GM12874 (cell line): ENCODE data around the gene DYNC1I1.

Experiments
- TF ChIP-seq, protein P1 (sequence below): IDR thresholded peaks from 2 replicates; pipeline ENCODE4 v1.5.1; 2011; ENCODE audit warnings: low read depth, mild to moderate bottlenecking, control low read depth, low read length, moderate library complexity; ENCODE audit not compliant: insufficient read depth

The DYNC1I1 gene

DNA sequence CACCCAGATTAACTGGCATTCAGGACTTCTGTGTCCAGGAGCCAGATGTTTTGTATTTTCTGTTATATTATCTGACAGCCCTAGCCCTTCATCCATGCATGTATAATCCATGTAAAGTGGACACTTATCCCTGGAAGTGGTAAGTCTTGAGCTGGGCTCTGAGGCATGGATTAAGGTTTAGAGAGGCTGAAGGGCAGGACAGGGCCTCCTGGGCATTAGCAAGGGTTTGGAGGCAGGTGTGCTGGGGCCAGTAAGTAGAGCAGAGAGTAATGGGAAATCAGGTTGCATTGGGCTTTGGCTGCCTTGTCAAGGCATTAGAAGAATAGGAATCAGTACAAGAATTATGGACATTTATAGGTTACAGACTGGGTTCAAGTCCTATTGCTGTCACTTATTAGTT lies 138.0 kb downstream of the DYNC1I1 start:
- TF ChIP-seq, protein P1, sequence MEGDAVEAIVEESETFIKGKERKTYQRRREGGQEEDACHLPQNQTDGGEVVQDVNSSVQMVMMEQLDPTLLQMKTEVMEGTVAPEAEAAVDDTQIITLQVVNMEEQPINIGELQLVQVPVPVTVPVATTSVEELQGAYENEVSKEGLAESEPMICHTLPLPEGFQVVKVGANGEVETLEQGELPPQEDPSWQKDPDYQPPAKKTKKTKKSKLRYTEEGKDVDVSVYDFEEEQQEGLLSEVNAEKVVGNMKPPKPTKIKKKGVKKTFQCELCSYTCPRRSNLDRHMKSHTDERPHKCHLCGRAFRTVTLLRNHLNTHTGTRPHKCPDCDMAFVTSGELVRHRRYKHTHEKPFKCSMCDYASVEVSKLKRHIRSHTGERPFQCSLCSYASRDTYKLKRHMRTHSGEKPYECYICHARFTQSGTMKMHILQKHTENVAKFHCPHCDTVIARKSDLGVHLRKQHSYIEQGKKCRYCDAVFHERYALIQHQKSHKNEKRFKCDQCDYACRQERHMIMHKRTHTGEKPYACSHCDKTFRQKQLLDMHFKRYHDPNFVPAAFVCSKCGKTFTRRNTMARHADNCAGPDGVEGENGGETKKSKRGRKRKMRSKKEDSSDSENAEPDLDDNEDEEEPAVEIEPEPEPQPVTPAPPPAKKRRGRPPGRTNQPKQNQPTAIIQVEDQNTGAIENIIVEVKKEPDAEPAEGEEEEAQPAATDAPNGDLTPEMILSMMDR: no peak

DNA sequence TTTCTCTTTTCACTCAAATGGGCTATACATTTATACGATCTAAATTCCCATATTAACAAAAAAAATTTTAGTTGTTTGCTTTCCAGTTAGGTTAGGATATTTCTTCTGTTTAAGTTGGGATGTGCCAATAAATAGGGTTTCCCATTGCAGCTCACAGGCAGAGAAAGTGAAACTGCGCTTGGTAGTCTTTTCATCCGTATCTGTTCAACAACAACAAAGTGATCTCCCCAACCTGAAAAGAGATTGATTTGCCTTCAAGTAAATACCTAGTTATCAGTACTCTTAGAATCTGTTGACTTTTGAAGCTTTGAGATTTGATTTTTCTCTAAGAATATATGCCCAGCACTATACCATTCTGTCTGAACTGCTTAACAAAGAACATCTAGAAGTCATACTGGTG lies 143.4 kb downstream of the DYNC1I1 start:
- TF ChIP-seq, protein P1: no peak

DNA sequence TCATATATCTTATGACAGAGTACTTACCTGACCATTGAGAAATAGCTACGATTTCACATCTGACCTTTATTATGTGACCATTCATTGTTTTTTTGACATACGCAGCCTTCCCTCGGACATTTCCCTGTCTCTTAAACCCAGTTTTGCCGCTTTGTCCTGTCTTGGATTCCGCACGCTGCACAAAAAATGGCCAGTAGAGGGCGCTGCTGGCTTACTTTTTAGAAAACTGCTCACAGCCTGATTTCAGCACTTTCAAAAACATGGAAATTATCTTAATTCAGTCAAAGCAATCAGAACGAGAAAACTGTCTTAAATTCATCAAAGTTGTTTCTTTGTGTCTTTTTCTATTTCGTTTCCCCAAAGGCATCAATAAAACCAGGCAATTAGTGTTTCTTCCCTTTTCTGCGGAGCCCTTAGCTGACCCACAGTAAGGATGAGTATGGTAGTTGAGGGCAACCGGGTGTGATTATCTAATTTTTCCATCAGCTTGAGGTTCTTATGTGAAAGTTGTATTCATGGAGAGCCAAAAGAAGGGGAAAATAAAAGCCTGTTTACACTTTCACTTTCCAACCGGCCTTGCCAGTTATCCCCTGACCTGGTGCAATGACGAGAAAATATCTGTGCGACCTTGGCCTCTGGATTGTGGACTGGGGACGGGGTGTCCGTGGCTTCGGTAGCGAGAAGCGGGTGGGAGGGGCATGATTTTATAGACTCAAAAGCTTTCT lies 144.4 kb downstream of the DYNC1I1 start:
- TF ChIP-seq, protein P1: peak; percentile 69

DNA sequence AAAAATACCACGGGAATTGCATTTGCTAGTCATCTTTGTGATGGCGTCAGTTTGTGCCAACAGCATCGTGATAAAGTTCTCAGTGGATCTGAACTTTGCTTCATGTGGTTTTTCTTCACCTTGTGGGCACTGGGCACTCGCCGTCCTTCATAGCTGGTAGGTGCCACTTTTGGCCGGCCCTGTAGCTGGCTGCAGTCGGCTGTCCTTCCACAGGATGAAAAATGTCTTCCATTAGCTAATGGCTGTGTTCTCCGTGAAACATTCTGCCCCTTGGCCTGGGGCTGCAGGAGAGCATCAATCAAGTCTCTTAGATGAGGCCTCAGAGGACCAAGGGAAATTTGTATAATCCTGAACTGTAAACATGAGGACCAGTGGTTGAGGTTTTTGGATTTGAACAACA lies 145.3 kb downstream of the DYNC1I1 start:
- TF ChIP-seq, protein P1: no peak

DNA sequence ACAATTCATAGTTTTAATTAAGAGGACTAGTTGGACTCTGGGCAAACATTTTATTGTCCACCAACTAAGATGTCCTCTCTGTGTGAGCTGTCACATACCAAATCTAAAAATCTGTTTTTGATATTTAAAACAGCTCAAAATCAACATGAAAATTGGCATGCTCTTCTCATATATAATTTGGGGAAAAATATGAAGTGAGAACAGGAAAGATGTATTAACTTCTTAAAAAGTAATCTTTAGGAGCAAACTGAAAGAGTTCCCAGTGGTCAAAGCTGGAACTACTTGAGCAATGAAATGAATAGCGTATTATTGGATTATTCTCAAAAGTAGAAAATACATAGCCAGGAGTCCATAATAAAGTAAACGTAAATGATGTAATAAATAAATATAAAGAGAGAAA lies 147.2 kb downstream of the DYNC1I1 start:
- TF ChIP-seq, protein P1: no peak

DNA sequence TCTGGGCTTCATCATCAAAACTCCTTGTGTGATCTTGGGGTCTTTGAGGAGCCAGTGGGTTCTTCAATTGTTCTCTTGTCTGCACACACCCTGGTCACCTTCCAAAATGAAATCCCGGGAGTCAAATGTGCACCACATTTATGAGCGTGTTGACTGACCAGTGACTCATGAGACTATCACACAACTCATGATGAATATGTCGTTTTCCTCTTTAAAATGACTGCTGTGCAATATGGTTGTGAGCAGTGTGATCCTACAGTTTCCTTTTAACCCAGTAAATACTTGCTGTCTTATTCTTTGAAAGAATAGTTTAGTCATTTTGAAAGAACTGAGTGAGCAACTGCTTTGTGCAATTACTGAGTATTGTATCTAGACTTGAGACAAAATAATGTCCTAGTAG lies 149.2 kb downstream of the DYNC1I1 start:
- TF ChIP-seq, protein P1: no peak

DNA sequence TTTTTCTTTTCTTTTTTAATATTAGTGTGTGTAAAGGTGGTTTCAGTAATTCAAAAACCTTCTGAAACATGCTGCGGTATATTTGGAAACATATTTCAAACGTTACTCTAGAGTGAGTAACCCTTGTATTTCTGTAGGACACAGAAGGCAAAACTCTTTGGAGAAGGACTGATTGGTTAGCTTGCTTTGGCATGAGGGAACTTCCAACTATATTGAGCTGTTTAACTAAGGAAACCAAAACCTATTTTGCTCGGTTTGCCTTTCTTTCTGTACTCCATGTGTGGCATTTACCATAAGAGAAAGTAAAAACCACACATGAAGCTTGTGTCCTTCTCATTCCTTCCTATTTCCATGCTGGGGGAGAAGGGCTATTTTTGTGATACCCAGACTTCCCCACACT lies 149.8 kb downstream of the DYNC1I1 start:
- TF ChIP-seq, protein P1: no peak
